SHP77 (cell line): ENCODE data around the gene MGAT5.

ENCODE experiments used
- DNase-seq, 2 experiments: peaks; one replicate each; lab custom pipeline; 2025; lab: John Stamatoyannopoulos, UW

MGAT5 gene

DNA sequence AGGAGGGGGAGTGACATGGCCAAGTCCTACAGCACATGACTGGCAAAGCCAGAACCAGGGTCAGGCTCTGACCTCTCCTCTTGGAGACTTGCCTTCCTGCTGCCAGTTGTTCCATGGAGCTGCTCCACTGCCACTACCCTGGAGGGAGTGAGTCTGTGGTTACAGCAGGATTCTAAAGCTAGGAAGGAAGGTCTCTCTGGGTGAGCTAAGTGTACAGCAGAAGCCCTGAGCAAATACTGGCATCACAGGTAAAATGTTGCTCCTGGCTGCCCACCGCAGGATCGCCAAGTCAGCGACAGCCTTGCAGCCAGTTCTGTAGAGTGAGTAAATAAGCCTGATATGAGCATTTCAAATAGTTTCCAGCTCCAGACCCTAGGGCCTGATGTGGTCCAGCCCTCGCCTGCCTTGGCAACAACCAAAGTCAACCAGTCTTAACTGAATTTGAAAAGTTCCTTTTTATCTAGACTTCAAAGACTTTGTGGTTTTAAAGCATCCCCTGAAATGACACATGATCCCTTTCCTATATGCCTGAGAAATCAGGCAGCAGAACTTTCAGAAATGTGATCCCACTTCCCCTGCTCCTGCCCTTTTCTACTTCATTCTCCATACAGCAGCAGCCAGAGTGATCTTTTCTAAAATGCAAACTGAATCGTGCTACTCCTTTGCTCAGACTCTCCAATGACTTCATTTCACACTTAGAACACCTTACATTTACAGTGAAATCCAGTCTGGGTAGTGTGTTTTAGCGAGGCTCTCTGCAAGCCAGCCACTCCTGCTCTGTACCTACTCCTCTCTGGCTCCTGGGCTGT lies 114.3 kb downstream of the MGAT5 start:
- no peak for DNase-seq

DNA sequence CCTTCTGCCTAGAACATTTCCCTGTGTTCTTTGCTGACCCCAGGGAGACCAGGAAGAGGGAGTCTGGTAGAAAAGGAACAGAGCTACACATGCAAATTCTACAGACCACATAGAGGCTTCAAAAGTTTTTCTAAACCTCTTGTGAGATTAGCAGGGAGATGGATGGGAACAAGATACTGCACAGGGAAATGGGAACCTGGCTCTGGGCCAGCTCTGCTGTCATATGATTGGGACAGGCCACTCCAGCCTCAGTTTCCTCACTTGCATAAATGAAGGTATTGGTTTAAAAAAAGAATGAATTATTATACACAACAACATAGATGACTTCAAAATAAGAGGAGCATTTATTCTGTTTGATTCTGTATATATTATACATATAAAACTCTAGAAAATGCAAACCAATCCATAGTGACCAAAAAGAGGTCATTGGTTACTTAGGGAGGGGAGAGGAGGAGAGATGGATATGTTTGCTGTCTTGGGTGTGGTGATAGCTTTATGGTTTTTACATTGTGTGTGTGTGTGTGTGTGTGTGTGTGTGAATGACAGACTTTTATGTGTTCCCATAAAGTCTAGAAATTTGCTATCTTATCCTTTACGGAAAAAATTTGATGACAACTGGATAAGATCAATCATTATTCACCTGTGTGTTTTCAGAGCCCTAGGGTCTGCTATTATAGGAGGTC lies 115.5 kb downstream of the MGAT5 start:
- DNase-seq: no peak

DNA sequence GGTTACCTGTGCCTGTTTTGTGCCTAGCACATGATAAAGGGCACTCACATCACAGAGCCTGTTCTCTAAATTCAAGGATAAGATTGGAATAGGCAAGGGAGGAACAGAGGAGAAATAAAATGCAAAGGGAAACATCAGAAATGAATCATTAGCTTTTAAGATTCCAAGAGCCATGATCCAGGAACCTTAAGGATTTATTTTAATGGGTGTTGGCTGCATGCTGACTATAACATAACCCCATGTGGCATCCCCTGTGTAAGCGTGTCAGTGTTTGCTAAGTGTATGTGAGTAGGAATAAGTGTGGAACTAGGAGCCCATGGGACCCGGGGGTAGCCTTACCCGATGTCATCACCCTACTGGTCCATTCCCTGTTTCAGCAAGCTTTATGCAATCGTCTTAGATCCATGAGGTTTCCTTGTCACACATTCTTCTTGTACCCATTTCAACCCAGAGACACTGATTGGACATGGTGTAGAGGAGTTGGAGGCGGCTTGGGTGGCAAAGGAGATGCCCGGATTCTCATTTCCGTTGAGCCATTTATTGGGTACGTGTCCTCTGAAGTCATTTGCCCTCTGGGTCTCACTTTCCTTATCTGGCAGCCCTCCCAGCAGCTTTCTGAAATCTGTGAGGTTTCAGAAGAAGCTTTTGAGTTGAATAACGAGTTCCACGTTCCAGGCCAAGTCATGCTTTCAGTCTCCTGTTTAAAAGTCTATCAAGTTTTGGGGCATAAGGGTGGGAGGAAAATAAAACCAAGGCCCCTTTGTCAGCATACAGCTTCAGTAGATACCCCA lies 117.0 kb downstream of the MGAT5 start:
- no peak for DNase-seq

DNA sequence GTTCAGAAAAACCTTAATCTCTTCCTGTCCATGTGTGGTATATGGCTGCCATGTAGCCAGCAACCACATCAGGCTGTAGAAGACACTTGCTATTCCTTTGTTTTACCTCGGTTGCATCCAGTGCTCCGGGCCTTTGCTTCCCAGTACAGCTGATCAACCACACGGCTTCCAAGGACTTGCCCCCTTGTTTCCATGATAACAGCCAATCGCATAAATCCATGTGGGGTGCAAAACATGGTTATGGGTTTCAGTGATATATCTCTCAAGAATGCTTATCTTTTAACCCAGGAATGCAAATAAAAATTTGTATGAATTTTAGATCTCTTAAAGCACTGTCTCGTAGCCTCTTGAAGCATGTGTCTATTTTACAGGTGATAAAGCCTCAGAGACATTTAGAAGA lies 118.3 kb downstream of the MGAT5 start:
- no peak for DNase-seq

DNA sequence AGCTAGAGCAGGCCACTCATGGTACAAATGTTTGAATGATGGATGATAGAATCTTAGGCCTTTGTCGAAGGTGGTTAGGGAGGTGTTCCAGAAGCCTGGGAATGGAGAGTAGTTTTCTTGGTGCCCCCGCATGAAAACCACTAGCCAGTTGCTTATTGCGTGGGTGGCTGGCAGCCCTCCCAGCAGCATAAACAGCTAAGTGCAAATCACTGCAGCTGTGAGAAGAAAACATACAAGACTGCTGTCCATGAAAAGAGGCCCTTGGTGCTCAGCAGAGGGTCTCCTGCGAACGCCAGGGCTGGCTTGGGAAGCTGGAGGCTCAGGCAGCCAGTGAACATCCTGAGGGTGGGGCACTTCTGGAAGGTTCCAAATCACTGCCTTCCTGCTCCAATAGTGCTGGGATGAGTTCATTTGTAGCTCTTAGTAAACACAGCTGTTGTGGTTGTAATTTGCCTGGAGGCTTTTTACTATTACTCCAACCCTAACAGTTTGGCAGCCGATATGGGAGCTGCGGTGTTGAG lies 118.8 kb downstream of the MGAT5 start:
- no peak for DNase-seq

DNA sequence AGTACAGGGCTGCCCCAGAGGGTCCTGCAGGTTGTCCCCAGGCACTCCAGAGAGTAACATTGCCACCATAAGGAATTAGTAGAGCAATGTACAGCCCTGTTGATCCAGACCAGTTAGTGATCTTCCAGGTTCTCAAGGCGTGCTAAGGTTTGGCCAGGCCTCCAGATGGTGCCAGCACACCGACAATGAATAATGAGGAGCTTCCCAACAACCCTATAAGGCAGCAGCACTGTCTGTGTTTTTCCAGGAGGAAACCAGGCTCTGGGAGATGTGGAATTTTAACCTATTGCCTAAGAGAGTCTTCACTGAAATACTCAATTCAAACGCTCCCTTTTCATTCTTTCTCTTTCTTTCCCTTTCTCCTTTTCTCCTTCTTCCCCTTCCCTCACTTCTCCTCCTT lies 122.1 kb downstream of the MGAT5 start:
- peak in 1 of 2 experiments; percentile 7 for DNase-seq

DNA sequence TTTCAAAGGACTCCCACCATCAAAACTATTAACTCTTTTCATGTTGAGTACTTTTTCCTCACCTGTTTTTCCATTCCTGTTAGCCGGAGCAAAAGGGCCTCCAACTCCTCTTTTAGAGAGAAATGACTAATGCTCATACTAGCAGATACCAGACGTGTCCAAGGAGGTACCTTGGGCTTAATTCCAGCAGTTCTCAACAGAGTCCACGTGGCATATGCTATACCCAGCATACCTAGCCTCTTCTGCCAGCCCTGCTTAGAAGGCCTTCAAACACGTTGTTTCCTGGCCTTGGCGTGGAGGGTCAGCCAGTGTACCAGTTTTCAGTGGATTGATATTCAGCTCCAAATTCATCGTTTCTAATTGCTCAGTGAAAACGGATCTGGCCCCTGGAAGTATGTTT lies 123.9 kb downstream of the MGAT5 start:
- DNase-seq: no peak

DNA sequence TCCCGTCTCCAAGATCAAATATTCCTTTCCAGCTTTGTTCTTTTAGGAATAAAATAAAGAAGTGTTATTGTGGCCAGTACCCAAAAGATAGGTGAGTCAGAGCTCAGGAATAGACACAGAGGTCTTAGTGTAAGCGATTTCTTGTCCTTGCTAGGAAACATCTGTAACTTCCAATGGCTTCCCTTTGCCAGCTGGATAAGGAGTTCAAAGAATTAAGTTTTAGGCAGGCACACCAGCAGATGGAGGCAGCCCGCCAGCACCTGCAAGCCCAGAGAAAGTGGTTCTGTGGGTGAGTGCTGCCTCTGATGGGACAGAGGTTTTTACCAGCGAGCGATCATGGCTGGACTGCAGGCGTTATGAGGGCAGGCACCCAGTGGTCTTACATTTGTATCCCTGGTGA lies 125.4 kb downstream of the MGAT5 start:
- no peak for DNase-seq

DNA sequence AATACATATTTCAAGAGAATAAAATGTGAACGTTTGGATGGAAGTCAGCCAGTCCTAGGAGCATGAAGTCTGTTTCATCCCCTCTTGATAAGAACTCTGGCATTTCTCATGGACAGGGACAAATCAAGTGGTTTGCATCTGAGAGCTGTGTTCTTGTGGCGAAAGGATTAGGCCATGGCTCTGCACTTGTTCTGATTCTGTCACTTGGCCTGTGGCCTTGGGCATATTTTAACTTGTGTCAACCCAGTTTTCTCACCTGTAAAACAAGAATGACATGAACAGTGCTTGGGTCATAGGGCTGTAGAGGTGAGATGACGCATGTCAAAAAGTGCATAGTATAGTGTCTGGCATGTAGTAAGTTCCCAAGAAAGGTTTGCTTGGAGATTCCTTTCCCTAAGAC lies 125.8 kb downstream of the MGAT5 start:
- DNase-seq: no peak

DNA sequence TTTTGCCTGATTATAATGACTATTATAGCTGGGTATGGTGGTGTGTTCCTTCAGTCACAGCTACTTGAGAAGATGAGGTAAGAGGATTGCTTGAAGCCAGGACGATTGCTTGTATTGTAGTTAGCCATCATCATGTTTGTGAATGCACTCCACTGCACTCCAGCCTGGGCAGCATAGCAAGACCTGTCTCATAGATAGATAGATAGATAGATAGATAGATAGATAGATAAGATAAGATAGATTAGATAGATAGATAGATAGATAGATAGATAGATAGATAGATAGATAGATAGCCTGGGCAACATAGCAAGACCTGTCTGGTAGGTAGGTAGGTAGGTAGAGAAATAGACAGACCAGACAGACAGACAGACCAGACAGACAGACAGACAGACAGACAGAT lies 127.3 kb downstream of the MGAT5 start:
- DNase-seq: no peak

DNA sequence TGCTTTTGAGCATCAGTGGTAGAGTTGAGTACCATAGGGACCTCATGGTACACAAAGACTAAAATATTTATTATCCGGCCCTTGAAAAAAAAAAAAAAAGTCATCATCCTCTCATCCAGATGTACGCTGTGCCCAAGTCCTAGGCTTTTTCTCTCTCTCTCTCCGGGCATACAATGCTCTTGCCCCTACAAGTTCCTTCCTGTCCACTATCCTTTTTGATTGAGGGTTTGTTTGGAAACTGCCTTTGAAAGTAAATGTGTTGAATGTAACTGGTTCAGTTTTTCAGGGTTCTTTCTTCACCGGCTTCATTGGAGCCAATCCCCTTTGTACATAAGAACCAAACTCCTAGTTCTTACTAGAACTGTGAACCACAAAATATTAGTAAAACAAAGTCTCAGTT lies 130.3 kb downstream of the MGAT5 start:
- no peak for DNase-seq

DNA sequence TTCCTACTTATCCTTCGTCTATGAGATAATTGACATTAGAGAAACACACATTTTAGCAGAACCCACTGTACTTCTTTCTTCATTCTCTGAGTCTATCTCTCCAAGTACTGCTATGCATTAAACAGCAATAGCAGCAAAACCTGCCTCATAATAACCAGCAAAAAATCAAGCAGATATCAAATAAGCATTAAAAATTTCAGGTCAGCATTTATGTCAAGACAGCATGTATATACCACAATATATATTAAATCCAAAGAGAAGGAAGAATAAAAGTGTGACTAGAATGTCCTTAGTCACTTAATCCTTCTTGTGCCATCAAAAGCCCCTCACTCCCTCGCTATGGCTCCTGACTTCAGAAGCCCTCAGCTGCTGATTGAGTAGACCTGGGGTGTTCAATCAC lies 131.3 kb downstream of the MGAT5 start:
- DNase-seq: no peak

DNA sequence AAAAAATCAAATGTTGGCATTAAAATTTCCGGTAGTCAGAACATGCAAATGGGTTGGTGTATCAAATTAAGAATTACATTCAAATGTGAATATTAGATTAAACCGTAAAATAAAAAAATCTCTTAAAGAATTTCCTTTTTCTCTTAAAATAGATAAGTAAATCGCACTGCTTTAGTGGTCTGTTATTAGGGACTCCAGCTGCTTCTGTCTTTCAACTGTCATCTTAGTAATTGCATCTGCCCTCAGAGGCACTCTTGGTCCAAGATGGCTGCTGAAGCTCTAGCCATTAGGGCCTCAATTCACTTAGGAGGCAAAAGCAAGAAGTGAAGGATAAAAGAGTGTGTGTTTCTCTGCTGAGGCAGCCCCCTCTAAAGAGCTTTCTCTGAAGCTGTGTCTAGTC lies 132.4 kb downstream of the MGAT5 start:
- no peak for DNase-seq

DNA sequence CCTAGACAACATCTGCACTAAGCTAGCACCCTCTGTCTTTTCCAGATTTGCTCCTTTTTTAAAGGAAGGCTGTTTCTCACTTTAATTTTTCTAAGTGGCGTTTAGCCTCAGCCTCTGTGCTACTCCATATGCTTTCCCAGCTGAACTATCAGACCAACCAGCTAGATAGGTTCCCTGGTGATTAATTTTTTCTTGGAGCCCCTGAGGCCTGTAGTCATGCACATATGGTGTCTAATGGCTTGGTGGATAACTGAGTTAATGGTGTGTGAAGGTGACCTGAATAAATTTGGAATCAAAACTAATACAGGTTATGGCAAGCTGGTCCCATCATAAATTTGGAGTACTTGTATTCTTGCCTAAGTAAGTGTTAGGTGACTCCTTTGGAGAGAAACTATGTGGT lies 135.5 kb downstream of the MGAT5 start:
- no peak for DNase-seq

DNA sequence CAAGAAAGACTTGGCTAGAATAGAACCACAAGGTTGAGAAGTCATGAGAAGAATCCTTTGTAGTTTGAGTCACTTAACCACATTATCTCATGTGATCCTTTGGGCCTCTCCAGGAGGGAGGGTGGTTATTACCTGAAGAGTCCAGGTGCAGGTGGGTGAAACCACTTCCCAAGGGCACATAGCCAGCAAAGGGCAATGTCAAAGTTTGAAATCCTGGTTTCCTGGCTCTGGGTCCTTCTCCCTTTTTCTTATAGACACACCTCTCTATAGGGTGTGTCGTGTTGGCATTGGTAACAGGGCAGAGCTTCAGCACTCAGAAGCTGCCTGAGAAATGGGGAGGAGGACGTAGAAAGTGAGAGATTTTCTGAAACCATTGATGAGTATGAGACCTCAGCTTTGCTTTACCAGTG lies 137.9 kb downstream of the MGAT5 start:
- no peak for DNase-seq

DNA sequence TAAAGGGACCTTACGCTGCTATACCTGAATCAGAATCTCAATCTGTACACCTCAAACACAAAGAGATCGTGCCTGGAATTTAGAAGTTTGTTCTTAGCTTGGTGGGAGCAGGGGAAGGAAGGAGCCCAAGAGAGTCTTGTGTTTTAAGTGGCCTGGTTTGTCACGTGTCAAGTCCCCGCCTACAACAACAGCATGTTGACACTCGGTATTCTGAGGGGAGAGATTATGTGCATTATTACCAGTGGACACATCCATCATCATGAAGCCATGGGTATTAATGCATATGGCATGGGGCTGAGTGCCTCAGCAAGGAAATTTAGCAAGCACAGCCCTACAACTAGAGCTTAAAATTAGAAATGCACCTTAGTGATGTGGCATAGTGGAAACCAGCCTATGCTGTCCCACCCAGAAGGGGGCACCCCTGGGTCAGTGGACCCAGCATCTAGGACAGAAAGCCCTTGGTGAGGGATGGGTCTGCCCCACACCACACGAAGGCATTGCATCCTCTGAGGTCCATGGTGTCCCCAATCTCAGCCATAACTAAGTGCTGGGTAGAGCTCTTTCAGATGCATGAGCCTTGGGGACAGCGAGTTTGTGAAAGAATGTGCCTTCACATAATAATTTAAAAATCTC lies 138.7 kb downstream of the MGAT5 start:
- DNase-seq: no peak

DNA sequence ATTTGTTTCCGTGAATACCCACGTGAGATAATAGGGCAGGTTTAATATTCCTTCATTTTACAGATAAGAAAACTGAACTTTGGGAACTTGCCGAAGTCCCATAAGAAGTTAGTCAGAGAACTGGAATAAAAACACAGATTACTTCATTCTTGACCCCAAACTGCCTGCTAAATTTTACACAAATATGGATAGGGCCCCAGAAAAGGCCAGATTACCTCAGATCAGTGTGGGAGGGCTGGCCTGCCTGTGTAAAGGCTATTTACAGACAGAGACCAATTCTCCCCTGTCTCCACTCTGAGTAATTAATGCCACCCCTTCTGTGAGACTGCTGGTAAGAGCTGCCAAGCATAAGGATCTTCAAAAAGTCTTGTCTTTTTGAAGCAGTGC lies 139.2 kb downstream of the MGAT5 start:
- no peak for DNase-seq

DNA sequence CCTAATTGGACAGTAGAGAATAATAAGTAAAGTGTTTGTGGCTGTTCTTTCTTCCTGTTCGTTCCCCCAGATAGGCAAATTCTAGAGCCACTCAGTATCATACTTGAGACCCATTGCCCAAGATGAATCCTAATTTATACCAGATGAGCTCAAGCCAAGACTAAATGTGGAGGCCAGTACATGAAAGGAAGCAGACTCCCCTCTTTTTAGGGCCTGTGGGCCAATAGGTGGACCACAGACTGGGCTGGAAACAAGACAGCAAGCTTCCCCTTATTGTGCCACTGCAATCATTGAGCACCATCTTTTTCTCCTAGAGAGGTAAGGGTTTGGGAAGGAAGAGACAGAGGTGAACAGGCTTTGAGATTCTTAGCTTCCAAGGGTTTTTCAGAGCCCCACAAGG lies 141.9 kb downstream of the MGAT5 start:
- no peak for DNase-seq

DNA sequence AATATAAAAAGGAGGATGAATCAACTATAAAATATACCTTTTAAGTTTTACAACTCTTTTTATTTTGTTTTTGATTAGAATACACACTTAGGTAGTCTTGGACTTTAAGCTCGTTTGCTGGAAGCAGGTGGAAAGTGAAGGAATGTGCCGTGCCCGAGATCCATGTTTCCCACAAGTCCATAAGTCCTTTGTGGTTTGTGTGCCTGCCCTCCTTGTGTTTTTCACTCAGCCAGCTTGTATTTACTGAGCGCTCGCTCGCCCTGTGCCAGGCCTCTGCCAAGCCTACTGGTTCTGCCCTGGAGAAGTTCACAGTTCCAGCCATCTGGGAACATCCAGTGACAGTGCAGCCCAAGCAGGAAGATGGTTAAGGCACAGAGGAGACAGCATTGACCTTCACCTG lies 142.6 kb downstream of the MGAT5 start:
- DNase-seq: no peak

DNA sequence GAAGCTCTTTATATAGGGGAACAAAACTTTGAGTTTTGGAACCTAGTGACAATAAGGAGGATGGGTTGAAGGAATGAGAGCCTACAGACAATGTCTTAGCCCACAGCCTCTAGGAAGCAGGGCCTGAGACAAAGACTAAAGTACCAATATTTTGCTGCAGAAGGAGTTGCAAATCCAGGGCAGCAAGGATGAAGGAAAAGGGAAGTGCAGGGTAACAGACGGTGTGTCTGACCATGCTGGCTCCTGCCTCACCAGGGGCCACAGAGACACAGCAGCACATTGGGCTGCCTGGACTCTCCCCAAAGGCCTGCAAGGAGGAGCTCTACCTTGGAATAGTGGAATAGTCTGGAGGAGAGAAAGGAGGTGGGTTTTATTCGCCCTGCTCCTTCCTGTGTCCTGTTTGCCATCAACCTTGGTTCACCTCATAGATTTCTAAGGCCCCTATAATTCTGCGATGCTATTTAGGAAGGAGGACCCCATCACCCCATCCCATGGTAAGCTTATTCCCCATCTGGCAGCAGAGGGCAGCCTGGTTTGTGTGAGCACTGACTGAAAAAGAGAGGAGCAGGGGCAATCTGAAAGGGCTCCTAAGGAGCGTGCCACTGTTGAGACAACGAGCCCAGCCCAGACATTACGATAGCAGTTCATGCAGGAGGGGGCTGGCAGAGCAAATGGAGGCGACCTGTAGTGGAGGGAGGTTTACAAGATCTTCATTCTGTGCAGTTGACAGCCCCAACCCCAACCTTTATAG lies 143.4 kb downstream of the MGAT5 start:
- no peak for DNase-seq

DNA sequence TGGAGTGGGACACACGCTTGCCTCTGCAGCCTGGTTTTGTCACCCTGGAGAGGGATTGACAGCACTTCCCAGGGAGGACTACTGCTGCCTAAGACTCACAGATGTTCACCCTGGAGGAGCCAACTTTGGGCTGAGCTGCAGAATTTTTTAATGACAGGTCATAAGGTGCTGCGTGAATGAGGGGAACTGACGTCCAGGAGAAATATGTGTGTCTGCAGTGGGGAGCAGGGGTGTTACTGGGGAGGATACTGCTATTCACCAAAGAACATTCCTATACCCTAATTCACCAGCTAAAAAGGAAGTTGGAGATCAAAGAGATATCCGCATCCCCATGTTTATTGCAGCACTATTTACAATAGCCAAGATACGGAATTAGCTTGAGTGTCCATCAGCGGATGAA lies 144.4 kb downstream of the MGAT5 start:
- DNase-seq: no peak

DNA sequence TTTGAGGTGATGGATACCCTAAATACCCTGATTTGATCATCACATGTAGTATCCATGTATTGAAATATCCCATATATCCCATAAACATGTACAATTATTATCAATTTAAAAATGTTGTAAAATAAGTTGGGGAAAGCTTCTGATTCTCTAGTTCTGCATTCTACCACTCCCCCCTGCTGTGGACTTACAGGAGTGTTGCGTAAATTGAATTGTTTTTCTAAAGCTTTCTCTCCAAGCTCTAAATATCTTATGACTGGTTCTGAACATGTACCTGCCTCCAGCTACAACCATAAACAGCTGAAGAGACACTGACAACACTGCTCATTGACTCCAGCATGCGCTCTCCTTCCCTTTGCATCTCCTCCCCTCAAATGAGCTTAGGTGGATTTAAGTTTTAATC lies 145.2 kb downstream of the MGAT5 start:
- DNase-seq: no peak
